Aorta (tissue), 5 donors: ENCODE results near the gene CLDN22. TPM values are rescaled to one million over a fixed set of nuclear protein-coding genes. Genes with fewer than 3 reads are reported as not detected.
A peak's percentile ranks its signal among the peaks of the same experiment; 100 is the strongest.

ENCODE experiments used
- ATAC-seq: fragments of 200-7000 bp; cut with Tn5 transposase; one replicate; pipeline ENCODE4 v1.9.1; 2022; ENCODE audit warnings: moderate library complexity; ENCODE audit not compliant: low FRiP score
- DNase-seq, 2 donors: peaks; one replicate each; pipeline ENCODE4 v3.0.0-alpha.2; 2020
- H3K27ac ChIP-seq, 2 donors: one replicate each; pipeline ENCODE4 v1.5.1; 2013; ENCODE audit warnings: low read length in 2 of 2, mild to moderate bottlenecking in 2 of 2, moderate library complexity in 2 of 2, control low read depth in 1 of 2, inconsistent platforms in 1 of 2, low read depth in 1 of 2
- H3K27me3 ChIP-seq, 2 donors: one replicate each; pipeline ENCODE4 v1.6.1; 2013; ENCODE audit warnings: control low read depth in 1 of 2, low read length in 1 of 2, mild to moderate bottlenecking in 1 of 2, moderate library complexity in 1 of 2; ENCODE audit not compliant: insufficient read depth in 2 of 2, control insufficient read depth in 1 of 2
- H3K36me3 ChIP-seq, 2 donors: one replicate each; pipeline ENCODE4 v1.6.1; 2013; ENCODE audit warnings: control low read depth in 1 of 2, low read length in 1 of 2, mild to moderate bottlenecking in 1 of 2; ENCODE audit not compliant: insufficient read depth in 2 of 2, control insufficient read depth in 1 of 2
- H3K4me1 ChIP-seq, 2 donors: one replicate each; pipeline ENCODE4 v1.6.1; 2013; ENCODE audit warnings: low read length in 2 of 2, control low read depth in 1 of 2, mild to moderate bottlenecking in 1 of 2, moderate library complexity in 1 of 2; ENCODE audit not compliant: insufficient read depth in 2 of 2, control insufficient read depth in 1 of 2
- H3K4me3 ChIP-seq, 2 donors: one replicate each; pipeline ENCODE4 v1.5.1; 2013; ENCODE audit warnings: low read length in 2 of 2, control low read depth in 1 of 2, mild to moderate bottlenecking in 1 of 2
- H3K9me3 ChIP-seq: one replicate; pipeline ENCODE4 v1.6.1; 2013; ENCODE audit warnings: mild to moderate bottlenecking, low read length; ENCODE audit not compliant: control insufficient read depth
- WGBS, 2 donors: extraction: QIAGEN DNeasy Blood & Tissue Kit; methylation state at CpG; one replicate each; pipeline ENCODE4 v1.1.7; 2013; 5-methylcytosine and 5-hydroxymethylcytosine counted together
- intact Hi-C, 2 donors: fragments of 100-400 bp; cut with DNase I; formaldehyde crosslinking; loops; one replicate each; pipeline versions ENCODE4 v1.14.2 to v1.15.0; 2022
- polyA plus RNA-seq, 2 donors: library from polyadenylated mRNA; stranded (reverse); fragments of 200-250 nt; gene quantifications; one replicate each; pipeline ENCODE4 v1.2.3, GENCODE V29; 2013
- total RNA-seq, 2 donors: library from RNA; stranded (reverse); fragmentation: NEBNext Ultra II Directional; extraction: Animal tissue kit (Norgen Biotek cat#: 25700); gene quantifications; one replicate each; pipeline ENCODE4 v1.2.1, GENCODE V29; 2021
- donor health status: healthy with polysubstance abuse.
- donor health status: Bipolar disorder and iron deficiency.
- donor health status: DM: no; HTN: no; CAD: no.
- donor health status: DM: no; HTN: no; CAD: no.
- donor health status: DM: yes; HTN: yes; CAD: no.

The CLDN22 gene
- total and polyA plus RNA-seq, 4 donors = not detected

GRCh38 chr4:183348706-183349659, 28.9 kb upstream of the CLDN22 start:
- no peaks in the 10 kb centered on the region for H3K36me3 ChIP-seq
- WGBS, 2 donors = 69 to 70% methylated on average over 17 of the region's 17 CpGs
- intact Hi-C loops = no loop called here
- H3K27ac ChIP-seq = no peak overlapping the region
- no peaks in the 10 kb centered on the region for H3K27me3 ChIP-seq
- no peak overlapping the region for H3K4me3 ChIP-seq
- no peaks in the 10 kb centered on the region for H3K4me1 ChIP-seq
- DNase-seq (no peak), ATAC-seq (no peak)
- no peaks in the 10 kb centered on the region for H3K9me3 ChIP-seq

GRCh38 chr4:183348136-183348535, 28.1 kb upstream of the CLDN22 start:
- intact Hi-C loops = no loop called here
- Histone ChIP-seq H3K27me3 (no peaks in the 10 kb centered on the region), H3K9me3 (no peaks in the 10 kb centered on the region), H3K27ac (no peak overlapping the region), H3K4me1 (no peaks in the 10 kb centered on the region), H3K4me3 (no peak overlapping the region), H3K36me3 (no peaks in the 10 kb centered on the region)
- WGBS, 2 donors = 90% methylated on average over 12 of the region's 12 CpGs
- DNase-seq (no peak), ATAC-seq (no peak)

- Histone ChIP-seq H3K9me3 (no peaks in the 10 kb centered on the region), H3K27me3 (no peaks in the 10 kb centered on the region), H3K27ac (no peak overlapping the region), H3K4me1 (no peaks in the 10 kb centered on the region), H3K36me3 (no peaks in the 10 kb centered on the region), H3K4me3 (no peak overlapping the region)
- no peak for DNase-seq
- intact Hi-C loops = no loop called here
- ATAC-seq = no peak
- 85 to 87% methylated on average over 4 of the region's 4 CpGs for WGBS, 2 donors
These were observed 27.5 kb upstream of the CLDN22 start for GRCh38 chr4:183347566-183347965.

- Histone ChIP-seq H3K9me3 (no peaks in the 10 kb centered on the region), H3K27me3 (no peaks in the 10 kb centered on the region), H3K4me3 (no peak overlapping the region), H3K4me1 (no peaks in the 10 kb centered on the region), H3K27ac (no peak overlapping the region), H3K36me3 (no peaks in the 10 kb centered on the region)
- WGBS, 2 donors = 86 to 89% methylated on average over 8 of the region's 8 CpGs
- DNase-seq = no peak
- intact Hi-C loops = no loop called here
- no peak for ATAC-seq
These were observed 27.1 kb upstream of the CLDN22 start for GRCh38 chr4:183347146-183347545.

GRCh38 chr4:183345261-183345660, 25.2 kb upstream of the CLDN22 start:
- Histone ChIP-seq H3K27me3 (no peaks in the 10 kb centered on the region), H3K27ac (no peak overlapping the region), H3K9me3 (no peaks in the 10 kb centered on the region), H3K4me1 (no peaks in the 10 kb centered on the region), H3K4me3 (no peak overlapping the region), H3K36me3 (no peaks in the 10 kb centered on the region)
- intact Hi-C loops = no loop called here
- no peak for DNase-seq
- ATAC-seq = no peak
- 94 to 98% methylated on average over 4 of the region's 4 CpGs for WGBS, 2 donors

GRCh38 chr4:183344523-183345255, 24.6 kb upstream of the CLDN22 start:
- no peaks in the 10 kb centered on the region for H3K9me3 ChIP-seq
- H3K4me1 ChIP-seq = no peaks in the 10 kb centered on the region
- no peaks in the 10 kb centered on the region for H3K27me3 ChIP-seq
- intact Hi-C loops = no loop called here
- H3K4me3 ChIP-seq = no peak overlapping the region
- H3K36me3 ChIP-seq = no peaks in the 10 kb centered on the region
- WGBS, 2 donors = 90 to 93% methylated on average over 15 of the region's 15 CpGs
- no peak overlapping the region for H3K27ac ChIP-seq
- no peak for ATAC-seq
- no peak for DNase-seq

GRCh38 chr4:183343730-183344129, 23.7 kb upstream of the CLDN22 start:
- Histone ChIP-seq H3K9me3 (no peaks in the 10 kb centered on the region), H3K4me3 (no peak overlapping the region), H3K4me1 (no peaks in the 10 kb centered on the region), H3K27ac (no peak overlapping the region), H3K27me3 (no peaks in the 10 kb centered on the region), H3K36me3 (no peaks in the 10 kb centered on the region)
- DNase-seq (no peak), ATAC-seq (no peak)
- 82 to 83% methylated on average over 7 of the region's 7 CpGs for WGBS, 2 donors
- intact Hi-C loops = no loop called here

- H3K27me3 ChIP-seq = no peaks in the 10 kb centered on the region
- H3K27ac ChIP-seq = no peak overlapping the region
- no peak for DNase-seq
- no peaks in the 10 kb centered on the region for H3K9me3 ChIP-seq
- no peak overlapping the region for H3K4me3 ChIP-seq
- ATAC-seq = peak; percentile 40
- no peaks in the 10 kb centered on the region for H3K36me3 ChIP-seq
- intact Hi-C loops = no loop called here
- WGBS, 2 donors = 13 to 20% methylated on average over 40 of the region's 40 CpGs
- no peaks in the 10 kb centered on the region for H3K4me1 ChIP-seq
These were observed 22.8 kb upstream of the CLDN22 start for GRCh38 chr4:183342541-183343533.
